Dendritic cell treated with granulocyte-macrophage colony-stimulating factor and Interleukin-4, amounts not matched to agents 40 ng/mL and 50 ng/mL, for 4 days (primary cell): ENCODE data around the gene PTS.

Experiments used
- H3K27ac Mint-ChIP-seq: one replicate; pipeline ENCODE4 v1.8.0; 2022; ENCODE audit warnings: mild to moderate bottlenecking, mixed read lengths
- H3K27me3 Mint-ChIP-seq: one replicate; pipeline ENCODE4 v1.8.0; 2022; ENCODE audit warnings: mild to moderate bottlenecking, mixed read lengths
- H3K36me3 Mint-ChIP-seq: one replicate; pipeline ENCODE4 v1.8.0; 2022; ENCODE audit warnings: low read depth, mixed read lengths
- H3K4me1 Mint-ChIP-seq: one replicate; pipeline ENCODE4 v1.8.0; 2022; ENCODE audit warnings: low read depth, mixed read lengths
- H3K4me3 Mint-ChIP-seq: one replicate; pipeline ENCODE4 v1.8.0; 2022; ENCODE audit warnings: mild to moderate bottlenecking, moderate library complexity, mixed read lengths
- H3K9me3 Mint-ChIP-seq: one replicate; pipeline ENCODE4 v1.8.0; 2022; ENCODE audit warnings: mixed read lengths
- intact Hi-C: fragments of 100-400 bp; cut with micrococcal nuclease; formaldehyde crosslinking; loops from one replicate; pipeline ENCODE4 v1.15.0; 2022

The PTS gene

GRCh38 chr11:112227471-112227870, 1.2 kb downstream of the PTS start:
- Mint-ChIP-seq H3K4me1 (peaks cover 18% of the 10 kb centered on the region), H3K27me3 (no peaks in the 10 kb centered on the region), H3K9me3 (no peaks in the 10 kb centered on the region), H3K36me3 (peaks cover 53% of the 10 kb centered on the region), H3K4me3 (peak overlapping the region; percentile 86), H3K27ac (peak overlapping the region; percentile 98)
- intact Hi-C loops: loop anchor here (5.0 kb wide), 2 partner anchors 300 to 1085 kb away; partner anchors contain the start of gene TTC12

- H3K27ac Mint-ChIP-seq: no peak overlapping the region
- peaks cover 18% of the 10 kb centered on the region for H3K4me1 Mint-ChIP-seq
- H3K27me3 Mint-ChIP-seq: no peaks in the 10 kb centered on the region
- peaks cover 61% of the 10 kb centered on the region for H3K36me3 Mint-ChIP-seq
- intact Hi-C loops: loop anchor here (5.0 kb wide), 2 partner anchors 301 to 1084 kb away; partner anchors contain the start of gene TTC12
- no peaks in the 10 kb centered on the region for H3K9me3 Mint-ChIP-seq
- no peak overlapping the region for H3K4me3 Mint-ChIP-seq
These were observed 2.5 kb downstream of the PTS start for GRCh38 chr11:112228706-112229105.

GRCh38 chr11:112229159-112229558, 2.9 kb downstream of the PTS start:
- Mint-ChIP-seq H3K4me1 (peaks cover 18% of the 10 kb centered on the region), H3K9me3 (no peaks in the 10 kb centered on the region), H3K27ac (no peak overlapping the region), H3K27me3 (no peaks in the 10 kb centered on the region), H3K36me3 (peaks cover 61% of the 10 kb centered on the region), H3K4me3 (no peak overlapping the region)
- intact Hi-C loops: loop anchor here (5.0 kb wide), 2 partner anchors 302 to 1083 kb away; partner anchors contain the start of gene TTC12

- peaks cover 18% of the 10 kb centered on the region for H3K4me1 Mint-ChIP-seq
- H3K36me3 Mint-ChIP-seq: peaks cover 61% of the 10 kb centered on the region
- H3K4me3 Mint-ChIP-seq: no peak overlapping the region
- H3K27ac Mint-ChIP-seq: no peak overlapping the region
- no peaks in the 10 kb centered on the region for H3K27me3 Mint-ChIP-seq
- intact Hi-C loops: loop anchor here (5.0 kb wide), 2 partner anchors 303 to 1082 kb away; partner anchors contain the start of gene TTC12
- H3K9me3 Mint-ChIP-seq: no peaks in the 10 kb centered on the region
These were observed 3.7 kb downstream of the PTS start for GRCh38 chr11:112229746-112230433.

GRCh38 chr11:112231952-112232351, 5.7 kb downstream of the PTS start:
- intact Hi-C loops: no loop called here
- H3K36me3 Mint-ChIP-seq: peaks cover 73% of the 10 kb centered on the region
- H3K27ac Mint-ChIP-seq: no peak overlapping the region

GRCh38 chr11:112235750-112236390, 9.6 kb downstream of the PTS start:
- intact Hi-C loops: no loop called here
- H3K36me3 Mint-ChIP-seq: peaks cover 74% of the 10 kb centered on the region

More at GRCh38 chr11:112231952-112232351, 5.7 kb downstream of the PTS start:
- H3K9me3 Mint-ChIP-seq: no peaks in the 10 kb centered on the region
- no peak overlapping the region for H3K4me3 Mint-ChIP-seq
- peaks cover 17% of the 10 kb centered on the region for H3K4me1 Mint-ChIP-seq
- H3K27me3 Mint-ChIP-seq: no peaks in the 10 kb centered on the region

GRCh38 chr11:112237451-112237850, 11.2 kb downstream of the PTS start:
- Mint-ChIP-seq H3K27ac (no peak overlapping the region), H3K4me3 (no peak overlapping the region), H3K9me3 (no peaks in the 10 kb centered on the region), H3K27me3 (no peaks in the 10 kb centered on the region), H3K36me3 (peaks cover 70% of the 10 kb centered on the region), H3K4me1 (no peaks in the 10 kb centered on the region)
- intact Hi-C loops: no loop called here

More at GRCh38 chr11:112235750-112236390, 9.6 kb downstream of the PTS start:
- H3K27ac Mint-ChIP-seq: no peak overlapping the region
- H3K4me3 Mint-ChIP-seq: no peak overlapping the region
- no peaks in the 10 kb centered on the region for H3K4me1 Mint-ChIP-seq
- H3K9me3 Mint-ChIP-seq: no peaks in the 10 kb centered on the region
- H3K27me3 Mint-ChIP-seq: no peaks in the 10 kb centered on the region

- H3K4me1 Mint-ChIP-seq: no peaks in the 10 kb centered on the region
- no peak overlapping the region for H3K4me3 Mint-ChIP-seq
- intact Hi-C loops: no loop called here
- H3K9me3 Mint-ChIP-seq: no peaks in the 10 kb centered on the region
- H3K36me3 Mint-ChIP-seq: peaks cover 70% of the 10 kb centered on the region
- no peak overlapping the region for H3K27ac Mint-ChIP-seq
- H3K27me3 Mint-ChIP-seq: no peaks in the 10 kb centered on the region
These were observed 11.8 kb downstream of the PTS start for GRCh38 chr11:112238041-112238440.

- Mint-ChIP-seq H3K4me1 (no peaks in the 10 kb centered on the region), H3K9me3 (peaks cover 22% of the 10 kb centered on the region), H3K27me3 (no peaks in the 10 kb centered on the region), H3K4me3 (no peak overlapping the region), H3K27ac (no peak overlapping the region), H3K36me3 (peaks cover 65% of the 10 kb centered on the region)
- intact Hi-C loops: no loop called here
These were observed 15.3 kb downstream of the PTS start for GRCh38 chr11:112241486-112241885.

- intact Hi-C loops: no loop called here
- Mint-ChIP-seq H3K4me3 (no peak overlapping the region), H3K27ac (no peak overlapping the region), H3K36me3 (peaks cover 21% of the 10 kb centered on the region), H3K9me3 (peaks cover 22% of the 10 kb centered on the region), H3K4me1 (peaks cover 15% of the 10 kb centered on the region), H3K27me3 (no peaks in the 10 kb centered on the region)
These were observed 21.0 kb downstream of the PTS start for GRCh38 chr11:112247201-112247600.

- Mint-ChIP-seq H3K4me3 (no peak overlapping the region), H3K4me1 (peaks cover 15% of the 10 kb centered on the region), H3K9me3 (peaks cover 22% of the 10 kb centered on the region), H3K27ac (peak overlapping the region; percentile 51), H3K36me3 (peaks cover 11% of the 10 kb centered on the region), H3K27me3 (no peaks in the 10 kb centered on the region)
- intact Hi-C loops: no loop called here
These were observed 22.0 kb downstream of the PTS start for GRCh38 chr11:112248201-112248600.

GRCh38 chr11:112249871-112250610, 23.8 kb downstream of the PTS start:
- Mint-ChIP-seq H3K9me3 (peaks cover 5% of the 10 kb centered on the region), H3K27me3 (no peaks in the 10 kb centered on the region), H3K27ac (no peak overlapping the region), H3K4me3 (no peak overlapping the region), H3K36me3 (no peaks in the 10 kb centered on the region), H3K4me1 (peaks cover 15% of the 10 kb centered on the region)
- intact Hi-C loops: no loop called here

- Mint-ChIP-seq H3K36me3 (no peaks in the 10 kb centered on the region), H3K4me3 (no peak overlapping the region), H3K9me3 (no peaks in the 10 kb centered on the region), H3K27me3 (no peaks in the 10 kb centered on the region), H3K4me1 (peaks cover 4% of the 10 kb centered on the region), H3K27ac (no peak overlapping the region)
- intact Hi-C loops: no loop called here
These were observed 27.5 kb downstream of the PTS start for GRCh38 chr11:112253605-112254242.
